Measurements from ENCODE around the gene LRSAM1.

The LRSAM1 gene

GRCh38 chr9:127437497-127438264 lies 13.6 kb upstream of the LRSAM1 start:
- Histone ChIP-seq H3K9me3 (ENCODE audit: insufficient read depth, low read length, severe bottlenecking) (no peaks in the 10 kb centered on the region), H3K4me3 (ENCODE audit: low read depth in 1 of 2, low read length in 2 of 2) (no peak overlapping the region), H2AFZ (ENCODE audit: low read depth, low read length) (no peak overlapping the region), H3K36me3 (ENCODE audit: insufficient read depth, low read length) (peaks cover 86% of the 10 kb centered on the region), H3K4me2 (ENCODE audit: insufficient read depth, low read length) (no peak overlapping the region), H3K27ac (ENCODE audit: low read length) (no peak overlapping the region), H4K20me1 (ENCODE audit: insufficient read depth, low read length) (no peaks in the 10 kb centered on the region), H3K9ac (ENCODE audit: low read depth, low read length) (no peak overlapping the region), H3K79me2 (ENCODE audit: insufficient read depth, low read length) (no peaks in the 10 kb centered on the region), H3K4me1 (ENCODE audit: insufficient read depth, low read length) (no peaks in the 10 kb centered on the region), H3K27me3 (ENCODE audit: insufficient read depth, low read length, poor library complexity) (no peaks in the 10 kb centered on the region)
- TF ChIP-seq EZH2 (IDR thresholded peaks at IDR 0.05; ENCODE audit: borderline replicate concordance, low read depth, low read length, severe bottlenecking) (no peak), CTCF (IDR thresholded peaks at IDR 0.05; ENCODE audit: borderline replicate concordance, extremely low read depth, low read length, poor library complexity, severe bottlenecking) (no peak)
- ATAC-seq (ENCODE audit: insufficient read depth, low read depth) (no peak), DNase-seq (no peak)

- no peaks in the 10 kb centered on the region for H4K20me1 ChIP-seq (ENCODE audit: insufficient read depth, low read length)
- no peak for TF ChIP-seq EZH2 (IDR thresholded peaks at IDR 0.05; ENCODE audit: borderline replicate concordance, low read depth, low read length, severe bottlenecking)
- TF ChIP-seq CTCF (IDR thresholded peaks at IDR 0.05; ENCODE audit: borderline replicate concordance, extremely low read depth, low read length, poor library complexity, severe bottlenecking), result no peak
- no peak for DNase-seq
- no peak overlapping the region for H3K9ac ChIP-seq (ENCODE audit: low read depth, low read length)
- H3K4me3 ChIP-seq (ENCODE audit: low read depth in 1 of 2, low read length in 2 of 2), result no peak overlapping the region
- peaks cover 84% of the 10 kb centered on the region for H3K36me3 ChIP-seq (ENCODE audit: insufficient read depth, low read length)
- H3K4me1 ChIP-seq (ENCODE audit: insufficient read depth, low read length), result no peaks in the 10 kb centered on the region
- no peak overlapping the region for H3K27ac ChIP-seq (ENCODE audit: low read length)
- no peak overlapping the region for H2AFZ ChIP-seq (ENCODE audit: low read depth, low read length)
- no peak for ATAC-seq (ENCODE audit: insufficient read depth, low read depth)
- no peaks in the 10 kb centered on the region for H3K27me3 ChIP-seq (ENCODE audit: insufficient read depth, low read length, poor library complexity)
- no peaks in the 10 kb centered on the region for H3K79me2 ChIP-seq (ENCODE audit: insufficient read depth, low read length)
- H3K4me2 ChIP-seq (ENCODE audit: insufficient read depth, low read length), result no peak overlapping the region
- no peaks in the 10 kb centered on the region for H3K9me3 ChIP-seq (ENCODE audit: insufficient read depth, low read length, severe bottlenecking)
Measured at GRCh38 chr9:127438394-127438793, 12.9 kb upstream of the LRSAM1 start.

- Histone ChIP-seq H3K4me2 (ENCODE audit: insufficient read depth, low read length) (no peak overlapping the region), H3K4me1 (ENCODE audit: insufficient read depth, low read length) (peaks cover 16% of the 10 kb centered on the region), H3K4me3 (ENCODE audit: low read depth in 1 of 2, low read length in 2 of 2) (no peak overlapping the region), H3K36me3 (ENCODE audit: insufficient read depth, low read length) (peaks cover 82% of the 10 kb centered on the region), H4K20me1 (ENCODE audit: insufficient read depth, low read length) (peaks cover 38% of the 10 kb centered on the region), H3K27me3 (ENCODE audit: insufficient read depth, low read length, poor library complexity) (no peaks in the 10 kb centered on the region), H3K27ac (ENCODE audit: low read length) (no peak overlapping the region), H3K9ac (ENCODE audit: low read depth, low read length) (no peak overlapping the region), H3K79me2 (ENCODE audit: insufficient read depth, low read length) (peaks cover 15% of the 10 kb centered on the region), H2AFZ (ENCODE audit: low read depth, low read length) (no peak overlapping the region), H3K9me3 (ENCODE audit: insufficient read depth, low read length, severe bottlenecking) (no peaks in the 10 kb centered on the region)
- TF ChIP-seq CTCF (IDR thresholded peaks at IDR 0.05; ENCODE audit: borderline replicate concordance, extremely low read depth, low read length, poor library complexity, severe bottlenecking) (no peak), EZH2 (IDR thresholded peaks at IDR 0.05; ENCODE audit: borderline replicate concordance, low read depth, low read length, severe bottlenecking) (no peak)
- ATAC-seq (ENCODE audit: insufficient read depth, low read depth), result no peak; the same call in 2 of the 3 replicates
- no peak for DNase-seq
Measured at GRCh38 chr9:127444283-127444920, 6.9 kb upstream of the LRSAM1 start.

Measured in DND-41 (cell line).